HG02938 (cell line): ENCODE data around the gene ARHGEF10L.

Experiments
- ATAC-seq: cut with Tn5 transposase; IDR thresholded peaks from one replicate; pipeline ENCODE4 v1.9.1; 2021; ENCODE audit warnings: mild to moderate bottlenecking, moderate library complexity; ENCODE audit not compliant: unreplicated experiment

Gene ARHGEF10L

DNA sequence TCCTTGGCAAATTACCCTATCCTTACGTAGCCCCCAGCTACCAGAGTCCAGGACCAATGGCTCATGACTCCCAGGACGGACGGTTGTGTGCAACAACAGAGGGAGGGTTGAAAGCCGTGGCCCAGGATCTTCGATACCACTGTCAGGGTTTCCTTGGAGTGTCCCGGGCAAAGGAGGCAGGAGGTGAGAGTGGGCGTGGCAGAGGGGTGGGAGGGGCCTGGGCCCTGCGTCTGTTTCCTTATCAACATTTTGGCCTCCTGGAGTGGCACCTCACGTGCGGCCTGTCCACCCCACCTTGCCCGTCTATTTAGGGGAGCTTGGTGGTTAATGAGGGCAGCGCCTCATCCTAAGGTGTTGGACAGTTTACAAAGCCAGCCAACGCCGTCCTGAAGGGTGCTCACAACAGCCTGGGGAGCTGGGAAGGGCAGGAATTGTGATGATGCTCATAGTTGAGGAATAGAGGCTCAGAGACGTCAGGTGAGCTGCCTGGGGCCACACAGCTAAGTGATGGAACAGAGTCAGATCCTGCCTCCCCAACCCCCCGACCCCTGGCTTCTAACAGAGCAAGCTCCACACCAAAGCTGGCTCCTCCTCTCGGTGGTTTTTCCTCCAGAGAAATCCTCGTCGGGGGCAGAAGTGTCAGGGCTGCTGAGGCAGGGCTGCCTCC lies 17.4 kb upstream of the ARHGEF10L start:
- ATAC-seq = no peak

DNA sequence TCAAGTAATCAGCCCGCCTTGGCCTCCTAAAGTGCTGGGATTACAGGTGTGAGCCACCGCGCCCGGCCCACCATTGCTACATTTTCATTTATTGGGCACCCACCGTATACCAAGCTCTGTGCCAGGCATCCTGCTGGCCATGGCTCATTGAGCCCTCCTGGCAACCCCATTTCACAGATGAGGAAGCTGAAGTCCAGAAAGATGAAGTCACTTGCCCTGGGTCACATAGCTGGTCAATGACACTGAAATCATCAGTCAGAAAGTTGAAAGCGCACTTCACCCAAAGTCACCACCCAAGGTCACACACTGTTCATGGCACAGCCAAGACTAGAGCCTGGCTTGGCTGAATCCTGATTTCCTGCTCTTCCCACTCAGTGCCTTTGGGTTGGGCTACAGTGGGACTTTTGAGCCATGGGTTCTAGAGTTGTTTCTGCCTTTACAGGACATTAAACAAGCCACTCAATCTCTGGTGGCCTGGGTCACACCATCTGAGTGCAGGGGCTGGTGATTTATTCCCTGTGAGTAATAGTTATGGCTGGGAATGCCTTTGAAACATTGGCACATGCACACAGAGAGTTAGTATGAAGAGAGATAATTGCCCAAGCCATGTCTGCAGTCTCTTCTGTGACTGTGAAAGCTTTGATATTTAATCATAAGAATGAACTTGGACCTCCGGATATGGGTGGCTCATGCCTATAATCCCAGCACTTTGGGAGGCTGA lies 16.0 kb upstream of the ARHGEF10L start:
- no peak for ATAC-seq

DNA sequence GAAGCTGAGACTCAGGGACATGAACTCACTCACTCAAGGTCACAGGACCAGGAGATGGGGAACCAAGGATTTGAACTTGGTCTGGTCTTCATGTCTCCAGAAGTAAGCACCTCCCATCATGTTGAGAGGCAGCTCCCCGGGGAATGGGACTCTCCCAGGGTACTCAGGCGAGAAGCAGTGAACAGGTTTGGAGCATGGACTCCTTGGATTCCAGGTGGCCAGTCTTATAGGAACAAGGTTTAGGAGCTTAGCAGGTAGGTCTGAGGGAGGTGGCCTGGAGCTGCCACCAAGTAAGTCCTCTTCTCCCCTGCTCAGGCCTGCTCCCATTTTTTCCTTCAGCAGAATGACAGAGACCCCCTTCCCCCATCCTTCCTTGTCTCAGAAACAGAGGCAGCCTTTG lies 14.9 kb upstream of the ARHGEF10L start:
- ATAC-seq = no peak

- no peak for ATAC-seq
Observed at GRCh38 chr1:17525996-17526686, 13.4 kb upstream of the ARHGEF10L start.

- ATAC-seq = no peak
Observed at GRCh38 chr1:17527036-17527914, 12.2 kb upstream of the ARHGEF10L start.

GRCh38 chr1:17529381-17529780 lies 10.1 kb upstream of the ARHGEF10L start:
- ATAC-seq = no peak

GRCh38 chr1:17531343-17531681 lies 8.2 kb upstream of the ARHGEF10L start:
- no peak for ATAC-seq

GRCh38 chr1:17531682-17532487 lies 7.6 kb upstream of the ARHGEF10L start:
- no peak for ATAC-seq

- ATAC-seq = no peak
Observed at GRCh38 chr1:17533201-17533600, 6.3 kb upstream of the ARHGEF10L start.

DNA sequence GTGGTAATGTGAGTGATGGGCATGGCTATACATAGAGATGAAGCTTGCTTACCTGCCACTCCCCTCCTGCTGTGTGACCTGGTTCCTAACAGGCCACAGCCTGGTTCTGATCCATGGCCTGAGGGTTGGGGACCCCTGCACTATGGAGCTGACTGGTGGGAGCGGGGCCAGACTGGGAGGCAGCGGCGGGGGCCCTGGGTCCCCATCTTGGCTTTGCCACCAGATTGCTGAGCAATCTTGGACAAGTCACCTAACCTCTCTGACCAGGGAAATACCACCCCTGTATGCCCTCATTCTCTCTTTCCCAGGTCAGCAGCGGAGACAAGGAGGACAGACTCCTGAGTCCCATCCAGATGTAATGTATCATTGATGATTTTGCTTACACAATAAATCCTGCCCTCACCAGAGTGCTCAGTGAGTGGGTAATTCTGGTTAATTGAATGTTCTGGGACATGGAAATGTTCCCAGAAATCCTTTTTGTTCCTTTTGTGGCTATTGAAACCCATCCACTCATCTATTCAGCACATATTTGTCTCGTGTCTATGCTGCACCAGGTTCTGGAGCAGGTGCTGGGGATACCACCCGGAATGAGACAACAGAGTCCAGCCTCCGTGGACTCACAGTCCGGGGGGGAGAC lies 4.1 kb upstream of the ARHGEF10L start:
- no peak for ATAC-seq

DNA sequence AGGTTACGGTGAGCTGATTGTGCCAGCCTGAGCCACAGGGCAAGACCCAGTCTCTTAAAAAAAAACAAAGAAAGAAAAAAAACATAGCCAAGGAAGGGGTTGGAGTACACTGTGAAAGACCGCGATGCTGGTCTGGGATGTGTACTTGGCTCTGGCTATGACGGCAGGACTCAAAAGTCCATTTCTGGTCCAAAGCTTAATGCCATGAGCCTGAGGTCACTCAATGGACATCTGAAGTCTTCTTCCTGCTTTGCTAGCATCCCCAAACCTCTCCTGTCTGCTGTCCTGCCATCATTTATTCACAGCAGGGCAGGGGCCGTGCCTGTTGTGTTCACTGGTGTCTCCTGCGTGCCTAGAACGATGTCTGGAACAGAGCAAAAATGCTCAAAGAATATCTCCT lies 1.5 kb upstream of the ARHGEF10L start:
- no peak for ATAC-seq

DNA sequence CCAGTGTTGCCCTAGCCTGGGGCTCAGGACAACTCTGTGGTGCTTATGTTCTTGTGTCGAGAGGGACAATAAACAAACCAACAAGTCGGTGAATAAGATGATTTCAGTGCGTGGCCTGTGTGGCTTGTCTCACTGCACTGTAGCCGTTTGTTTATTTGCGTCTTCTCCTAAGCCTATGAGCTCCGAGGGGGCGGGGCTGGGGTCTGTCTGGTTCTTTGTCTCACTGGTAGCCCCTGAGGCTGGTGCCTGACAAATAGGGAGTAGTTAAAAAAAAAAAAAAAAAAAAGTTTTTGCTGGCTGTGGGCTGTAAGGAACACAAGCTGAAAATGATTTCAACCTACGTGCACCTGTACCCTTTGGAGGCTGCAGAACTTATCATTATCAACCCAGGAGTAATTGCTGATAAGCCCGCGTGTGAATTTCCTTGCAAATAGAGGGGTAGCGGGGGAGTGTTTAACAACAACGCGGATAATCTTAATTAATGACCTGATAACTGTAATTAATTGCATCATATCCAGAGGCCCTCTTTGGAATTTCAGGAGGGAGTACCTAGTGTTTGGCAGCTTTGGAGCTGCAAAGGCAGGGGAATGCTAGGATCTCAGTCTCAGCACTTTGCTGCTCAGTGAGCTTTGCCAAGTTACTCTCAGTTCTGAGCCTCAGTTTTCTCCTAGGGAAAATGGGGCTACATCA lies 925 bp upstream of the ARHGEF10L start:
- no peak for ATAC-seq

GRCh38 chr1:17539118-17539476 lies 401 bp upstream of the ARHGEF10L start:
- ATAC-seq = no peak

GRCh38 chr1:17540255-17541001 lies 930 bp downstream of the ARHGEF10L start:
- ATAC-seq = no peak

DNA sequence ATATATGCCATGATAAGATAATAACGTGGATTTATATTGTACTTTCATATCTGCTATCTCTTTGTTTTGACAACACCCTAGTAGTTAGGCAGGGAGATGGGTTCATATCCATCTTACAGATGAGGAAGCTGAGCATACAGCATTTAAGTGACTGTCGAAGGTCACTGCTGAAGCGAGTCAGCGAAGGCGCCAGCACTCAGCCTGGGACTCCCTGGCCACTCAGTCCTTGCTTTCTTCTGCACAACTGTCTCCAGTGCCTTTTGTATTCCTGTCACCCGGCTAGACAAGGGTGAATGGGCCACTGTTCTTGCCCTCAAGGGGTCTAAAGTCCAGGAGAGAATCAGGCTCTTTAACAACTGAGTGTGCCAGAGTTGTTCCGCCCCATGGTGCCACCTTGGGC lies 3.1 kb downstream of the ARHGEF10L start:
- ATAC-seq = no peak

GRCh38 chr1:17544776-17545350 lies 5.4 kb downstream of the ARHGEF10L start:
- no peak for ATAC-seq

- no peak for ATAC-seq
Observed at GRCh38 chr1:17545356-17545755, 5.9 kb downstream of the ARHGEF10L start.

DNA sequence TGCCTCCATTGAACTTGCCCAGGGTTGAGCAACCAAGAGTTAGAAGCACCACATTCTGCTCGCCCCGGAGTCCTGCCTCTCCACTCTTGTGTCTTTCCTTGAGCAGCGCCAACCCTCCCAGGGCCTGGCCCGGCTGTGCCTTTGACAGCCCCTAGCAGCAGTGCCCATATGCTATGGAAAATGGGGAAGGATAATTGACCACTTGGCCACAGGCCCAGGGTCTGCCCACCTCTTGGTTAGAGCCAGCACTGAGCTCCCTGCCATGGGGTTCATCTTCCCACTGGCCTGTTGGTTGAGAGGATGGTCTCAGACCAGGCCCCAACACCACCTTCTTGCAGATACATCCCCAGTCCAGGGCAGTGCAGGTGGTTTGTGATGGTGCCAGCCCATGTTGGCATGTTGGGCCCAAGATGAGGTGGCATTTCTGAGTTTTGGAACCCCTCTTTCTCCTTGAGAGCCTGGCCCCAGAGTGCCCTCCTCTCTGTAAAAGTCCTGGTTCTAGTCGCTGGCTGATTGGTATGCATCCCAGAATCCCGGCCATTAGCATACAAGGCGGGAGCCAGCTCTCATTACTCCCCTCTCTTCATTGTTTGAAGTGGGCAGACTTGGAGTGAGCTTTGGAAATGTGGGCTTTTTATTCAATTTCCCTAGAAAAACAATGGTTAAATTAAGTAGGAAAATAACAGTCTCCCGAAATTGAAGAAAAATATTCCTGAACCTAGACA lies 7.6 kb downstream of the ARHGEF10L start:
- no peak for ATAC-seq
